Tibial artery (tissue), 4 donors: ENCODE measurements around the gene CGB2.

ENCODE experiments used
- DNase-seq, 2 donors: peaks; one replicate each; pipeline ENCODE4 v3.0.0-alpha.2; 2019
- H3K27ac ChIP-seq, 2 donors: fragments of 200-600 bp; sonication (generic) in 1 of 2; 1 replicate in 1 of 2; 2 replicates in 1 of 2; pipeline ENCODE4 v1.5.1; 2018 to 2019; ENCODE audit warnings: mild to moderate bottlenecking in 1 of 2
- H3K27me3 ChIP-seq, 2 donors: fragments of 200-600 bp; sonication (generic) in 1 of 2; one replicate each; pipeline versions ENCODE4 v1.5.1 to v1.6.0; 2016 to 2019
- H3K36me3 ChIP-seq, 3 donors: fragments of 200-600 bp; sonication (generic) in 2 of 3; one replicate each; pipeline ENCODE4 v1.5.1; 2016 to 2019; ENCODE audit warnings: mild to moderate bottlenecking in 2 of 3
- H3K4me1 ChIP-seq, 4 donors: fragments of 200-600 bp; sonication (generic) in 2 of 4; 1 replicate in 3 of 4; 2 replicates in 1 of 4; pipeline ENCODE4 v1.5.1; 2016 to 2019
- H3K4me3 ChIP-seq, 2 donors: fragments of 200-600 bp; sonication (generic) in 1 of 2; 1 replicate in 1 of 2; 2 replicates in 1 of 2; pipeline ENCODE4 v1.5.1; 2018 to 2019; ENCODE audit warnings: mild to moderate bottlenecking in 2 of 2
- H3K9me3 ChIP-seq, 3 donors: fragments of 200-600 bp; sonication (generic) in 1 of 3; one replicate each; pipeline ENCODE4 v1.5.1; 2016 to 2019
- intact Hi-C: fragments of 100-400 bp; cut with DNase I; formaldehyde crosslinking; loops from one replicate; pipeline ENCODE4 v1.15.0; 2023; ENCODE audit warnings: low total_unique reads
- TF ChIP-seq, protein P1 (sequence below), 2 experiments: fragments of 200-600 bp in 1 of 2; fragments of 450-650 bp in 1 of 2; IDR thresholded peaks; one replicate each; pipeline ENCODE4 v1.5.1; 2017 to 2019; ENCODE audit warnings: antibody characterized with exemption in 2 of 2, mild to moderate bottlenecking in 1 of 2, moderate library complexity in 1 of 2

CGB2 gene

GRCh38 chr19:48992581-48993174 lies 39.0 kb upstream of the CGB2 start:
- H3K4me3 ChIP-seq: peak overlapping the region; percentile 85 to 97
- H3K4me1 ChIP-seq: peaks cover 0 to 44% (median 33%) of the 10 kb centered on the region in 4 donors
- no peaks in the 10 kb centered on the region for H3K9me3 ChIP-seq
- peak overlapping the region; percentile 98 to 99 for H3K27ac ChIP-seq
- peak; percentile 47 to 69 for DNase-seq
- no peaks in the 10 kb centered on the region for H3K27me3 ChIP-seq
- peaks cover 9 to 23% (median 14%) of the 10 kb centered on the region in 3 donors for H3K36me3 ChIP-seq
- intact Hi-C loops: loop anchor here (10.0 kb wide), 1 partner anchor 348 kb away; the partner anchor contains the start of gene CA11
- TF ChIP-seq, protein P1, sequence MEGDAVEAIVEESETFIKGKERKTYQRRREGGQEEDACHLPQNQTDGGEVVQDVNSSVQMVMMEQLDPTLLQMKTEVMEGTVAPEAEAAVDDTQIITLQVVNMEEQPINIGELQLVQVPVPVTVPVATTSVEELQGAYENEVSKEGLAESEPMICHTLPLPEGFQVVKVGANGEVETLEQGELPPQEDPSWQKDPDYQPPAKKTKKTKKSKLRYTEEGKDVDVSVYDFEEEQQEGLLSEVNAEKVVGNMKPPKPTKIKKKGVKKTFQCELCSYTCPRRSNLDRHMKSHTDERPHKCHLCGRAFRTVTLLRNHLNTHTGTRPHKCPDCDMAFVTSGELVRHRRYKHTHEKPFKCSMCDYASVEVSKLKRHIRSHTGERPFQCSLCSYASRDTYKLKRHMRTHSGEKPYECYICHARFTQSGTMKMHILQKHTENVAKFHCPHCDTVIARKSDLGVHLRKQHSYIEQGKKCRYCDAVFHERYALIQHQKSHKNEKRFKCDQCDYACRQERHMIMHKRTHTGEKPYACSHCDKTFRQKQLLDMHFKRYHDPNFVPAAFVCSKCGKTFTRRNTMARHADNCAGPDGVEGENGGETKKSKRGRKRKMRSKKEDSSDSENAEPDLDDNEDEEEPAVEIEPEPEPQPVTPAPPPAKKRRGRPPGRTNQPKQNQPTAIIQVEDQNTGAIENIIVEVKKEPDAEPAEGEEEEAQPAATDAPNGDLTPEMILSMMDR (IDR thresholded peaks at IDR 0.05): no peak

GRCh38 chr19:48993175-48994034 lies 38.3 kb upstream of the CGB2 start, which contains the start of the genes GYS1 and RUVBL2:
GYS1 (minus strand) TSS chr19:48993309; CDS start chr19:48993112, 197 bp downstream.
RUVBL2 (plus strand) TSS chr19:48993887; CDS start chr19:48993912, 25 bp downstream.
- Histone ChIP-seq H3K9me3 (no peaks in the 10 kb centered on the region), H3K27me3 (no peaks in the 10 kb centered on the region), H3K36me3 (peaks cover 7 to 15% (median 8%) of the 10 kb centered on the region in 3 donors), H3K4me1 (peaks cover 0 to 44% (median 33%) of the 10 kb centered on the region in 4 donors), H3K27ac (peak within 1 kb of the TSS; percentile 98 to 99), H3K4me3 (peak within 1 kb of the TSS; percentile 85 to 97)
- intact Hi-C loops: loop anchor here (10.0 kb wide), 1 partner anchor 349 kb away; the partner anchor contains the start of gene CA11
- TF ChIP-seq, protein P1 (IDR thresholded peaks at IDR 0.05): peak; percentile 99 to 100
- DNase-seq: peak; percentile 100

DNA sequence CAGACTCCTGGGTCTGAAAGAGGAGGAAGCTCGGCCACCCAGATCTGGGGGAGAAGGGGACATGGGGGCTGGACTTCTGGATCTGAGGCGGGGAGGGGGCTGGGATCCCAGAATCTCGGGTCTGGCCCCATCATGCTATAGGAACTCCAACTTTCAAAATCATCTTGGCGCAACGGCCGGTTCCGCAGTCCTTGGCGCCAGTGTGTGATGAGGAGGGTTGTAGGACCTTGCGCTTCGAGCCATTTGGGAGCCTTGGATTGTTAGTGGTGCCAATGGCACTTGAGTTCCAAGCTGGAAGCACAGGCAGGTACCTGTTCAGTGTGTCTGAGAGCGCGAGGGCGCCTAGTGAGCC lies 37.7 kb upstream of the CGB2 start:
- H3K9me3 ChIP-seq: no peaks in the 10 kb centered on the region
- H3K4me3 ChIP-seq: peak overlapping the region; percentile 85 to 97
- H3K27ac ChIP-seq: peak overlapping the region; percentile 98 to 99
- TF ChIP-seq, protein P1 (IDR thresholded peaks at IDR 0.05): no peak
- H3K4me1 ChIP-seq: peaks cover 0 to 44% (median 33%) of the 10 kb centered on the region in 4 donors
- H3K27me3 ChIP-seq: no peaks in the 10 kb centered on the region
- no peak for DNase-seq
- intact Hi-C loops: loop anchor here (10.0 kb wide), 1 partner anchor 349 kb away; the partner anchor contains the start of gene CA11
- H3K36me3 ChIP-seq: peaks cover 1 to 9% (median 2%) of the 10 kb centered on the region in 3 donors

- Histone ChIP-seq H3K27ac (no peak overlapping the region), H3K9me3 (no peaks in the 10 kb centered on the region), H3K36me3 (peaks cover 0 to 22% (median 8%) of the 10 kb centered on the region in 3 donors), H3K4me1 (peaks cover 0 to 18% (median 9%) of the 10 kb centered on the region in 4 donors), H3K4me3 (no peak overlapping the region), H3K27me3 (no peaks in the 10 kb centered on the region)
- TF ChIP-seq, protein P1 (IDR thresholded peaks at IDR 0.05): peak in 1 of 2 experiments; percentile 12
- no peak for DNase-seq
- intact Hi-C loops: loop anchor here (10.0 kb wide), 1 partner anchor 353 kb away; the partner anchor contains the start of gene CA11
Measured at GRCh38 chr19:48997972-48998371, 33.7 kb upstream of the CGB2 start.

DNA sequence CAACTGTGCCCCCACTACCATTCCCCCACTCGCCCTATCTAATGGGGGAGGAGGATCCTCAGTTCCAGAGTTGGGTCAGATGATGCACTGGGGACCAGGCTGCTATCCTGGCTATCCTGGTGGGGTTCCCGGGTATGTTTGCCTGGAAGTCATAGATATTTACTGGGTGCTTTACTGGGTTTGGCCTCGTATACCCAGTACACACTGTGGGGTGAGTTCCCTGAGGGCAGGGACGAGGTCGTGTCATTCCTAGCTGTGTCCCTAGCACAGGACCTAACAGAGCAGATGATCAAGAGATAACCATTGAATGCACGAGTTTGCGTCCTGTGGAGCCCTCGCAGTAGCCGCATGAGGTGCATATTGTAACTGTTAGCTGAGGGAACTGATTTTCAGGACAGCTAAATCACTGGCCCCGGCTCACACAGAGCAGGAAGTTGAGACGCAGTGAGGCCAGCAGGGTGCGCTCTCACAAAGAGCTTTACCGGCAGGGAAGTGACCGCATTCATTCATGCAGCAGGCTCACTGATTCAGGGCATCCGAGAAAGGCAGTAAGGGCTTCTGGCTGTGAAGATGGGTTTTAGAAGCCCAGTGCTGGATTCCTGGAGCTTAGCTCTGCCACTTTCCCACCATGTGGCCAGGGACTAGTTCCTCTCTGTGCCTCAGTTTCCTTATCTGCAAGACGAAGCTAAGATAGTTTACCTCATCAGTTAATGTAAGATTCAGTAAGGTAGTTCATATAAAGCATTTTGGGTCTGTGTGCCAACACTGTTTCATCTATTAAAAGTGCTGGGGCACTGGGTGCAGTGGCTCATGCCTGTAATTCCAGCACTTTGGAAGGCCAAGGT lies 32.0 kb upstream of the CGB2 start:
- Histone ChIP-seq H3K27ac (no peak overlapping the region), H3K9me3 (no peaks in the 10 kb centered on the region), H3K4me1 (peaks cover 0 to 10% (median 2%) of the 10 kb centered on the region in 4 donors), H3K27me3 (no peaks in the 10 kb centered on the region), H3K4me3 (no peak overlapping the region), H3K36me3 (peaks cover 6 to 39% (median 23%) of the 10 kb centered on the region in 3 donors)
- DNase-seq: no peak
- TF ChIP-seq, protein P1 (IDR thresholded peaks at IDR 0.05): peak; percentile 27 to 43
- intact Hi-C loops: loop anchor here (10.0 kb wide), 1 partner anchor 355 kb away; the partner anchor contains the start of gene CA11
